COR-L47 (cell line): Measurements from ENCODE around the gene ANKRD12.

Experiments
- DNase-seq: peaks from one replicate; lab custom pipeline; 2025; lab: John Stamatoyannopoulos, UW

Gene ANKRD12

GRCh38 chr18:9293948-9294347 lies 157.4 kb downstream of the ANKRD12 start:
- no peak for DNase-seq

GRCh38 chr18:9296233-9297006 lies 159.8 kb downstream of the ANKRD12 start:
- no peak for DNase-seq

- DNase-seq: no peak
Observed at GRCh38 chr18:9297007-9297393, 160.4 kb downstream of the ANKRD12 start.

GRCh38 chr18:9304388-9305070 lies 167.9 kb downstream of the ANKRD12 start:
- DNase-seq: no peak

- DNase-seq: no peak
Observed at GRCh38 chr18:9319333-9319732, 182.8 kb downstream of the ANKRD12 start.

GRCh38 chr18:9321017-9321452 lies 184.5 kb downstream of the ANKRD12 start:
- DNase-seq: no peak

- no peak for DNase-seq
Observed at GRCh38 chr18:9321736-9322135, 185.2 kb downstream of the ANKRD12 start.

GRCh38 chr18:9322744-9323143 lies 186.2 kb downstream of the ANKRD12 start:
- DNase-seq: no peak

- DNase-seq: no peak
Observed at GRCh38 chr18:9323750-9324445, 187.3 kb downstream of the ANKRD12 start.

- no peak for DNase-seq
Observed at GRCh38 chr18:9325716-9326115, 189.1 kb downstream of the ANKRD12 start.

- DNase-seq: no peak
Observed at GRCh38 chr18:9328776-9329175, 192.2 kb downstream of the ANKRD12 start.

- DNase-seq: no peak
Observed at GRCh38 chr18:9329471-9329870, 192.9 kb downstream of the ANKRD12 start.

- DNase-seq: no peak
Observed at GRCh38 chr18:9330419-9330818, 193.8 kb downstream of the ANKRD12 start.

- no peak for DNase-seq
Observed at GRCh38 chr18:9333441-9334328, 197.1 kb downstream of the ANKRD12 start.

- DNase-seq: peak; percentile 87
Observed at GRCh38 chr18:9334329-9334972, 197.9 kb downstream of the ANKRD12 start, which contains the start of gene TWSG1. Gene TWSG1 (plus strand): TSS chr18:9334773. CDS start chr18:9337230, 2,457 bp downstream.

- DNase-seq: peak; percentile 25
Observed at GRCh38 chr18:9334973-9335696, 198.6 kb downstream of the ANKRD12 start.
